Measurements from ENCODE around the gene PDE11A.

PDE11A gene

GRCh38 chr2:177612659-177613058 lies 459.9 kb downstream of the PDE11A start:
- Mint-ChIP-seq H3K4me1 (no peaks in the 10 kb centered on the region), H3K4me3 (no peak overlapping the region), H3K9me3 (peaks cover 4% of the 10 kb centered on the region), H3K36me3 (peaks cover 1% of the 10 kb centered on the region), H3K27ac (no peak overlapping the region), H3K27me3 (peaks cover 20% of the 10 kb centered on the region)
- DNase-seq = no peak
- CTCF ChIA-PET = interaction anchor here (0.9 kb wide), 1 partner anchor 448 kb away, joined by 3 read pairs; no protein-coding TSS in a partner anchor

- no peak for DNase-seq
- H3K27me3 Mint-ChIP-seq = peaks cover 16% of the 10 kb centered on the region
- H3K27ac Mint-ChIP-seq = no peak overlapping the region
- H3K36me3 Mint-ChIP-seq = peaks cover 1% of the 10 kb centered on the region
- CTCF ChIA-PET = no interaction called here
- no peaks in the 10 kb centered on the region for H3K4me1 Mint-ChIP-seq
- H3K9me3 Mint-ChIP-seq = peaks cover 4% of the 10 kb centered on the region
- no peak overlapping the region for H3K4me3 Mint-ChIP-seq
Measured at GRCh38 chr2:177611310-177611886, 461.2 kb downstream of the PDE11A start.

- Mint-ChIP-seq H3K27me3 (peaks cover 16% of the 10 kb centered on the region), H3K36me3 (peaks cover 1% of the 10 kb centered on the region), H3K9me3 (peaks cover 4% of the 10 kb centered on the region), H3K4me3 (no peak overlapping the region), H3K4me1 (no peaks in the 10 kb centered on the region), H3K27ac (no peak overlapping the region)
- no peak for DNase-seq
- CTCF ChIA-PET = no interaction called here
Measured at GRCh38 chr2:177610813-177611212, 461.8 kb downstream of the PDE11A start.

- H3K4me3 Mint-ChIP-seq = no peak overlapping the region
- DNase-seq = no peak
- CTCF ChIA-PET = interaction anchor here (1.0 kb wide), 2 partner anchors 9 to 273 kb away, joined by 3 read pairs; no protein-coding TSS in a partner anchor
- H3K9me3 Mint-ChIP-seq = peaks cover 4% of the 10 kb centered on the region
- H3K27me3 Mint-ChIP-seq = peaks cover 8% of the 10 kb centered on the region
- H3K27ac Mint-ChIP-seq = no peak overlapping the region
- peaks cover 1% of the 10 kb centered on the region for H3K36me3 Mint-ChIP-seq
- H3K4me1 Mint-ChIP-seq = no peaks in the 10 kb centered on the region
Measured at GRCh38 chr2:177606636-177607035, 465.9 kb downstream of the PDE11A start.

GRCh38 chr2:177604271-177605065 lies 468.1 kb downstream of the PDE11A start:
- Mint-ChIP-seq H3K4me1 (peaks cover 1% of the 10 kb centered on the region), H3K9me3 (peaks cover 4% of the 10 kb centered on the region), H3K36me3 (peaks cover 1% of the 10 kb centered on the region), H3K27ac (no peak overlapping the region), H3K4me3 (no peak overlapping the region), H3K27me3 (peaks cover 8% of the 10 kb centered on the region)
- CTCF ChIA-PET = interaction anchor here (0.5 to 2.7 kb wide), 19 partner anchors 11 to 449 kb away, joined by 3 to 15 read pairs (median 4); no protein-coding TSS in a partner anchor
- DNase-seq = no peak

- H3K9me3 Mint-ChIP-seq = peaks cover 4% of the 10 kb centered on the region
- DNase-seq = no peak
- peaks cover 1% of the 10 kb centered on the region for H3K36me3 Mint-ChIP-seq
- H3K27ac Mint-ChIP-seq = no peak overlapping the region
- CTCF ChIA-PET = interaction anchor here (0.9 to 2.7 kb wide), 12 partner anchors 10 to 439 kb away, joined by 3 to 15 read pairs (median 6); no protein-coding TSS in a partner anchor
- peaks cover 6% of the 10 kb centered on the region for H3K4me1 Mint-ChIP-seq
- H3K27me3 Mint-ChIP-seq = peaks cover 3% of the 10 kb centered on the region
- no peak overlapping the region for H3K4me3 Mint-ChIP-seq
Measured at GRCh38 chr2:177603768-177604167, 468.8 kb downstream of the PDE11A start.

DNA sequence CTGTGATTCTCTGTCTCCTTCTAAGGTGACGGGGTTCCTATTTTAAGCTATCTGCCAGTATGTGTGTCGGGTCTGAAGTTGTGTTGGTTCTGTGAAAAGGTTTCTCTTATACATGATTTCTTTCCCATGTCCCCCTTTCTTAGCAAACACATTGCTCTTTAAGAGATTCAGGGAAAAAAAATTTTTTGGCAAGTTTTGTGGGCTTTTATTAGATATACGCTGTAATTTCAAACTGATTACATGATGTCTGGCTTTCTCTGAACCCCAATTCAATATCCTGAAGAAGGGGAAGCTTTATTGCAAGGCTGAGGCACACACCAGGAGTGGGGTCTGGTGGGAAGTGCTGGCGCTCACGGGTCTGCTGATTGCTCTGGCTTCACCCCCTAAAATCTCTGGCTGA lies 469.4 kb downstream of the PDE11A start:
- CTCF ChIA-PET = interaction anchor here (1.2 to 2.7 kb wide), 4 partner anchors 10 to 270 kb away, joined by 4 to 15 read pairs (median 10); no protein-coding TSS in a partner anchor
- peaks cover 4% of the 10 kb centered on the region for H3K9me3 Mint-ChIP-seq
- H3K27ac Mint-ChIP-seq = no peak overlapping the region
- H3K4me1 Mint-ChIP-seq = peaks cover 9% of the 10 kb centered on the region
- H3K27me3 Mint-ChIP-seq = peaks cover 3% of the 10 kb centered on the region
- no peak overlapping the region for H3K4me3 Mint-ChIP-seq
- no peak for DNase-seq
- peaks cover 1% of the 10 kb centered on the region for H3K36me3 Mint-ChIP-seq

- Mint-ChIP-seq H3K27ac (no peak overlapping the region), H3K9me3 (peaks cover 2% of the 10 kb centered on the region), H3K4me1 (peaks cover 9% of the 10 kb centered on the region), H3K36me3 (no peaks in the 10 kb centered on the region), H3K4me3 (no peak overlapping the region), H3K27me3 (peaks cover under 1% of the 10 kb centered on the region)
- no peak for DNase-seq
- CTCF ChIA-PET = interaction anchor here (1.2 to 2.7 kb wide), 4 partner anchors 10 to 269 kb away, joined by 4 to 15 read pairs (median 10); no protein-coding TSS in a partner anchor
Measured at GRCh38 chr2:177602611-177603164, 469.9 kb downstream of the PDE11A start.

- CTCF ChIA-PET = no interaction called here
- DNase-seq = no peak
- H3K4me1 Mint-ChIP-seq = peaks cover 9% of the 10 kb centered on the region
- H3K9me3 Mint-ChIP-seq = no peaks in the 10 kb centered on the region
- no peak overlapping the region for H3K4me3 Mint-ChIP-seq
- no peaks in the 10 kb centered on the region for H3K36me3 Mint-ChIP-seq
- H3K27ac Mint-ChIP-seq = no peak overlapping the region
- no peaks in the 10 kb centered on the region for H3K27me3 Mint-ChIP-seq
Measured at GRCh38 chr2:177600917-177601316, 471.7 kb downstream of the PDE11A start.

- no peaks in the 10 kb centered on the region for H3K9me3 Mint-ChIP-seq
- H3K27me3 Mint-ChIP-seq = peaks cover 3% of the 10 kb centered on the region
- no peak for DNase-seq
- no peak overlapping the region for H3K27ac Mint-ChIP-seq
- peaks cover 9% of the 10 kb centered on the region for H3K4me1 Mint-ChIP-seq
- no peaks in the 10 kb centered on the region for H3K36me3 Mint-ChIP-seq
- CTCF ChIA-PET = interaction anchor here (1.7 kb wide), 1 partner anchor 110 kb away, joined by 3 read pairs; no protein-coding TSS in a partner anchor
- H3K4me3 Mint-ChIP-seq = no peak overlapping the region
Measured at GRCh38 chr2:177599956-177600355, 472.6 kb downstream of the PDE11A start.

- H3K4me1 Mint-ChIP-seq = peaks cover 9% of the 10 kb centered on the region
- no peak overlapping the region for H3K4me3 Mint-ChIP-seq
- no peak overlapping the region for H3K27ac Mint-ChIP-seq
- no peaks in the 10 kb centered on the region for H3K36me3 Mint-ChIP-seq
- no peak for DNase-seq
- CTCF ChIA-PET = interaction anchor here (0.7 to 1.7 kb wide), 2 partner anchors 36 to 109 kb away, joined by 3 read pairs; no protein-coding TSS in a partner anchor
- peaks cover 3% of the 10 kb centered on the region for H3K27me3 Mint-ChIP-seq
- no peaks in the 10 kb centered on the region for H3K9me3 Mint-ChIP-seq
Measured at GRCh38 chr2:177599139-177599688, 473.4 kb downstream of the PDE11A start.

DNA sequence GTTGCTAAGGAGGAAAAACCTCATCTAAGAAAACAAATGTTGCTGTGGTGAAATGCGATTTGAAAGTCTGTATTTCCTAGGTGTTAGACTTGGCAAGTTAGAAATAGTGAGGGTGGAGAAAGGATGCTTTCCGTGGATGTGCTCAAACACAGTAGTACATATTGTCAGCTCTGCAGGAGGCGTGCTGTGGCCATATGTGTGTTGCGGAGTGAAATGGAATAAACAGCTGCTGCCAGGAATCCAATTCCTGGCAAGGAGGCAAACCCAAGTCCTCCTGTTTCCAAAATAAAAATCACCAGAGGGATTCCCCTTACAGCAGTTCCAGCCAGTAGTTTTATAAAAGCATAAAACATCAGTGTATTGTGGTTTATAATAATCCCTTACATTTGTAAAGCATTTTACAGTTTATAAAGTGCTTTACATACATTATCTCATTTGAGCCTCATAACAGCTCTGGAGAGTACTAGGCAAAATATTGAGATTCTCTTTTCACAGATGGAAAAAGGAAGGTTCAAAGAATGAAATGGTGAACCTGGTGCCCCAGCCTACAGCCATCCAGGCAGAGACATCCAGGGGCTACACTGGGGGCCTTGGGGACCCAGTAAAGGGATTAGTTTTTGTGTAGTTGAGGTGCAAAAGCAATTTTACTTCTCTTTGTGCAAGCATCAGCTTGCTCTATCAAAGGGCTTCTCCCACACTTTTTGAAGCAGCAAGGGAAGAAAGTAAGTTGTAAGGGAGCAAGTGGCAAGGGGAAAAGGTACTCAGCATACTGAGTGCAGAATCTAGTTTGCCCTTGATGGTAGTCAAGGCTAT lies 474.0 kb downstream of the PDE11A start:
- H3K4me1 Mint-ChIP-seq = peaks cover 9% of the 10 kb centered on the region
- H3K4me3 Mint-ChIP-seq = no peak overlapping the region
- H3K27ac Mint-ChIP-seq = no peak overlapping the region
- no peaks in the 10 kb centered on the region for H3K9me3 Mint-ChIP-seq
- H3K27me3 Mint-ChIP-seq = peaks cover 9% of the 10 kb centered on the region
- no peaks in the 10 kb centered on the region for H3K36me3 Mint-ChIP-seq
- CTCF ChIA-PET = interaction anchor here (0.7 kb wide), 1 partner anchor 37 kb away, joined by 3 read pairs; no protein-coding TSS in a partner anchor
- no peak for DNase-seq

DNA sequence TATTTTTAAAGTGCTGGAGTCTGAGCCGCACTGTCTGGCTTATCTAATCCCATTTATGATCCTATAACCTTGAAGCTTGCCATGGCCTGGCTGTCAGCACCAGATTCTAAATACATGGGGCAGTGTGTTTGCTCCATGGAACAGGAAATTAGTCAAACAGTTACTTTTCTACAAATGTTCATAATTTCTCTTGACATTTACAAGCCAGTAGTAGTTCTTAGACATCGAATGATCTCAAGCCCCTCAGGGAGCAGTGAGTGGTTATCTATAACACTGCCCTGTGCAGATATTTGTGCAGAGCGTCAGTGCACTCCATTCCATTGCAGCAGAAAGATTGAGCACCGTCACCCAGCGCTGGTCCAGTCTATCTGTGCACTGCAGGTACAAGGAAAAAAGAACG lies 474.8 kb downstream of the PDE11A start:
- no peaks in the 10 kb centered on the region for H3K9me3 Mint-ChIP-seq
- H3K4me3 Mint-ChIP-seq = no peak overlapping the region
- H3K27ac Mint-ChIP-seq = no peak overlapping the region
- DNase-seq = no peak
- H3K36me3 Mint-ChIP-seq = no peaks in the 10 kb centered on the region
- CTCF ChIA-PET = no interaction called here
- peaks cover 9% of the 10 kb centered on the region for H3K4me1 Mint-ChIP-seq
- peaks cover 11% of the 10 kb centered on the region for H3K27me3 Mint-ChIP-seq

Measured in activated naive CD4-positive, alpha-beta T cell treated with anti-CD3 and anti-CD28 coated beads, Interleukin-2, amount 10 ng/mL, durations not matched to agents 7 days and 5 days (primary cell).